Stimulated activated CD8-positive, alpha-beta memory T cell treated with anti-CD3 and anti-CD28 coated beads, Interleukin-15, amount 100 ng/mL, for 1 hour (primary cell): ENCODE results near the gene DAAM2.

Experiments used
- DNase-seq: peaks from one replicate; pipeline ENCODE4 v3.0.0-alpha.2; 2020; ENCODE audit warnings: low read depth

The DAAM2 gene

DNA sequence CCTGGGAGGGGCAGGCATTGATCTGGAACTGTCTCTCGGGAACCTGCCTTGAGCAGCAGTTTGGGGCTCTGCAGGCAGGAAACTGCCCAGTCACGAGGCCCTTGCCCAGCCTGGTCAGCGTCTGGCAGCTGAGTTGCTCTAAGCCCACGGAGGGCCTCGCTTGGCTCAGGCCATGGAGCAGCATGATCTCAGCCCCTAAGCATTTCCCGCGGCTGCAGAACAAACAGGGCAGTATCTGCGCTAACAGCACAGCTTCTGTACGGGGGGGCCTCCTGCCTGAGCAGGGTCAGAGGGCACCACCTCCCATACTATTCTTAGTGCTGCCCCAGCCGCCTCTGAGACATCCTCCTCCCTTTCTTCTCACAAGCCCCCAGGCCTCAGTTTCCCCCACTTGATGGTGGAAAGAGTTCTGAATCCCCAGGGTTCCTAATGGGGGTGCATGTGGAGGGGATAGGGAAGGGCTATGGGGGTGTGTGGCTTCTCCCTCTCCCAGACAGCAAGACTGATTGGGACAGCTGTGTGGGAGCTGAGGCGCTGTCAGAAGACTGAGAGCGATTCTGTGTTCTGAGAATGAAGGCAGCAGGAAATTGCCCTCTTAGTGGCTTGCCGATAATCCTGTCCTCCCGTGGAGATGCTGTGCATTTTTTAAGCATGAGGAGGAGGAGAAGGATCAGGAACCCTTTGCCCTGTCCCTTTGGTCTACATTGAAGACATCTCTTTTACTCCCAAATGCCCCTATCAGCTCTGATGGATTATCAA, 95.7 kb downstream of the DAAM2 start:
- no peak for DNase-seq

DNA sequence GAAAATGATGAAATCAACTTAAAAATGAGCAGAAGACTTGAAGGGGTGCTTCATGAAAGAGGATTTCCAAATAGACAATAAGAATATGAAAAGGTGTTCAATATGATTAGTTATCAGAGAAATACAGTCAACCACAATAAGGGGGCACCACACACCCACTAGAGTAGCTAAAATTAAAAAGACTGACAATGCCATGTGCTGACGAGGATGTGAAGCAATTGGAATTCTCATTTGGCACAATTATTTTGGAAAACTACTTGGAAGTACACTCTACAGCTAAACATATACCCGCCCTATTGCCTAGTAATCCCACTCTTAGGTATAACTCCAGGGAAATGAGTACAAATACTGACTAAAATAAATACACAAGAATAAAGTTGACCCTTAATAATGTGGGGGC, 97.1 kb downstream of the DAAM2 start:
- DNase-seq = no peak

- DNase-seq = no peak
Measured at GRCh38 chr6:39891353-39891752, 99.2 kb downstream of the DAAM2 start.

DNA sequence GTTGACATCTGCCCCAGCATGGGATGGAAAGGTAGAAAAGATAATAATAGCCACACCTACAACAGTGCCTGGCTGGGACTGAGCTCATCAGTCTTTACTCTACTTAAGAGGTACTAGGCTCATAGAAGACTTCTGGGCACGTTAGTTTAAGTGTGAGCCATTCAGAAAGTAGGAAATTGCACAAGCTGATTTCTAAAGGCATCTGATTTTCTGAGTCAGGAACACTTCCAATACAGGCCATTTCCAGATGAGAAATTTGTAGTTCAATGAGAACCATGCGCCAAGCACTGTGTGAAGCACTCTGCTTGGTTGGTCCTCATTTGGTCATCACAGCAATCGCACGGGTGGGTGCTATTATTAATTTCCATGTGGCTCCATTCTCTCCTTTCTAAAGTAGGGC, 99.8 kb downstream of the DAAM2 start:
- no peak for DNase-seq

- no peak for DNase-seq
Measured at GRCh38 chr6:39892490-39893129, 100.4 kb downstream of the DAAM2 start.

GRCh38 chr6:39893286-39893685, 101.1 kb downstream of the DAAM2 start:
- DNase-seq = no peak

GRCh38 chr6:39896701-39897100, 104.5 kb downstream of the DAAM2 start:
- no peak for DNase-seq

DNA sequence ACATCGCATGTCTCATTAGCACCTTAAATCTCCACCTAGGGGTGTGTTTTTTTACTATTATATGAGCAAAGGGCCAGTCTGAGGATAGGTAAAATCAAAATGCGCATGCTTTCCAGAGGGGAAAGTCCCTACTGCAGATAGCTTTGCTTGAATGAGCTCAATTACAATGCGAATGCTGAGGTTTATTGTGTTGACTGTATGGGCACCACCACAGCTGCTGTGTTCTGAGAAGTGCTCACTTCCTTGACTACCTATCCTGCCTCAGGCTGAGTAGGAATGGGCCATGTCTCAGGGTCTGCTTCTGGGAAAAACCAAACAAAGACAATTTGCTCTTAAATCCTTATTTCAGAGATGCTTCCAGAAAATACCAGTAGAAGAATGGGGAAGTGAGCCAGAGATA, 105.5 kb downstream of the DAAM2 start:
- DNase-seq = no peak

DNA sequence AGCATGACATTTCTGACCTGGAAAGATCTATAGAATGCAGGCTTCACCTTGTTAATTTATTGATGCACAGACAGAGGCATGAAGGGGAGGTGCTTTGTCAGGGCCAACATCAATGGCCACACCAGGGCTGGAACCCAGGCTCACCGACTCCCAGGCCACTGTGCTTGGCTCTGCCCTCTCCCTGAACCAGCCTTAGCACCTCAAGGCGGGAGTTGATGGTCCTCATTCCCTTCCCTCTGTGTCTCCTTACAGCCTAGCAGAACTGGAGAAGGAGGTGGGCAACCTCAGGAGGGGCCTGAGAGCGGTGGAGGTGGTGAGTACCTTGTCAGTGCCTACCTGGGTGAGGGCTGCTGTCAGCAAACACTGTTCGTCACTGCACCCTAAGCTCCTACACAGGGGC, 106.4 kb downstream of the DAAM2 start:
- no peak for DNase-seq

DNA sequence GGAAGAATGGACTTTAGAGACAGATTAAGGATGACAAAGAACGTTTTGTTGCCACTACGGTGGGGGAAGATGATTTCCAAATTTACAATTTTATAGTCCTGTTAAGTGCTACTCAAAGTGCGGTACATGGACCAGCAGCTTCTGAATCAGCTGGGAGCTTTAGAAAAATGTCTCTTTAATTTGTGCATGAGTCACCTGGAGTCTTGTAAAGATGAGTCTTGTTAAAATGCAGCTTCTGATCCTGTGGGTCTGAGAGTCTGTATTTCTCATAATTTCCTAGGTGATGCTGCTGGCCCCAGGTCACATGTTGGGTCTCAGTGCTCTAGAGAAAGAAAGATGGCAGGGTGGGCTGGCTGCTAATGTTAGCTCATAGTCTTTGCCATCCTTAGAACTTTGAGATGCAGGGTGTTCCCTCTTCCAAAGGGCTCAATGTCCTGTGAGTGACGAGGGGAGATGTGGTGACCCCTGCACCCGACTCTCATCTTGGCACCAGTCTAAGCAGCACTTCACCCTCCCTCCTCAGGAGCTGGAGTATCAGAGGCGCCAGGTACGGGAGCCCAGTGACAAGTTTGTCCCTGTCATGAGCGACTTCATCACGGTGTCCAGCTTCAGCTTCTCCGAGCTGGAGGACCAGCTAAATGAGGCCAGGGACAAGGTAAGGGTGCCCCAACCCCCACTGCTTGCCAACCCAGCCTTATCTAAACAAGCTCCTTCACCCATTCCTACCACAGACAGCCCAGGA, 107.5 kb downstream of the DAAM2 start:
- no peak for DNase-seq

- DNase-seq = no peak
Measured at GRCh38 chr6:39901116-39901655, 109.0 kb downstream of the DAAM2 start.

DNA sequence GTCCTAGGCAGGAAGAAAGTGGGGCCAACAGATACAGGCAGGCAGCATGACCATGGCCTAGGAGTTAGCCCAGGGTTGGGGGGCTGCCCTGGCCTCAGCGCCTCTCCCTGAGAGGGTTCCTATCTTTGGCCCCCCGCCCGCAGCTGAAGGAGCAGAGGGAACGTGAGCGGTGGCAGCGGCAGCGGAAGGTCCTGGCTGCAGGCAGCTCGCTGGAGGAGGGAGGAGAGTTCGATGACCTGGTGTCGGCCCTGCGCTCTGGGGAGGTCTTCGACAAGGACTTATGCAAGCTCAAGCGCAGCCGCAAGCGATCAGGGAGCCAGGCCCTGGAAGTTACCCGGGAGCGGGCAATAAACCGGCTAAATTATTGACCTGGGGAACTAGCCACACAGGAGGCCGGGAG, 109.5 kb downstream of the DAAM2 start:
- no peak for DNase-seq

DNA sequence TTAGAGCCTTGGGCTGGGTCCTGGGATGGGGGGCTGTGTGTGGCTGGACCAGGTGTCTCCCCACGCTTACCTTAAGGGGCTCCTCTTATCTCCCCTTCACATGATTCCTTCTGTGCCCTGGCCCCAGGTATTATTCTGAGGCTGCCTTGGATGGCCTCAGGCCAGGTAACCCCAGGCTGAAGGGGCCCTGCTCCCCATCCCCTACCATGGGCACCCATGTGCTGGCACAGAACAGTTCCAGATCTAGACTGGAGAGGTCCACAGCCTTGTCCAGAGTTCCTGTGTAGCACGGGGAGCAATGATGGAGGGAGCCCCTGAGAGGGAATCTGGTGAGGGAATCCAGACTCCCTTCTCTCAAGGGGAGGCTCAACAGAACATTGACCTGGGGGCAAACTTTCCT, 110.0 kb downstream of the DAAM2 start:
- DNase-seq = no peak

DNA sequence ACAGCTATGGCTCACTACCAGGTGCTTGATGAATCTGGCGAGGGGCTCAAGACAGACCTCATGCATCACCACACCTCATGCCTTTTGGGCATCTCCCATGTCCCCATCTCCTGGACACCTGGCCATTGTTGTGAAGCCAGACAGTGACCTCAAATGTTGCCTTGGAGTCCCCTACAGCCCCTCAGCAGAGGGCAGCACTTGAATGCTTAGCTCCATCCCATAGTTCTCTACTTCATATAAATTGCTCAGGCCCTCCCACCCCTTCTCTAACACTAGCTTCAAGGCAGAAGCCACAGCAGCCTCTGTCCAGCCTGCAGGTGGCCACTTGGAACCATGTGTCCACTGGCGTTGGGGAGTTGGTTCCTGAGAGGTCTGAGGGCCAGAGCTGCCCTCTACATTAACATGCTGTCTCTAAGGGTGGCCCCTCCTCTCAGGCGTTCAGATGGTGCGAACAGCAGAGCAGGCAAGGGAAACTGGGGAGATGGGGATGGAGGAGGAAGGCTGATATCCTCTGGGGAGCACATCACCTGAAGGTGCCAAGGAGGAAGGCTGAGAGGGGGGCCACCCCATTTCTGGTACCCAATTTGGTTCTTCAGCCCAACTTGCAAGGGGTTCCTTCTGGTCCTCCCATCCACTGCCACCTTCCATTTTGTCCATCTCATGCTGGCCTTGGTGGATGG, 110.8 kb downstream of the DAAM2 start:
- no peak for DNase-seq

- DNase-seq = no peak
Measured at GRCh38 chr6:39903656-39904055, 111.5 kb downstream of the DAAM2 start.

GRCh38 chr6:39904946-39905639, 112.9 kb downstream of the DAAM2 start:
- no peak for DNase-seq

DNA sequence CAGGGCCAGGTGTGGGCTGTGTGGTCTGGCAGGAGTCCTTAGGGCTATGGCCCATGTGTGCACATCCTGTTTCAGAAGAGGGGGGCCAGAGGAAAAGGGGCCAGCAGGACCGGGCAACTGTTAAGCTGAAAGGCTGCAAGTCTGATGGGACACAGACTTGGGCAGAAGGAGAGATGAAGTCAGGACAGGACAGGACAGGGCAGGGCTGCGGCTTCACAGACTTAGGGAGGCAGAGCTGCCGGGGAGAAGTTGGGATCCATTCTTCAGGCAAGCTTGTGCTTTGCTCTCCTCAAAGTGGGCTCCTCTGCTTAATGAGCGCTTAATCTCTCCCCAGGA, 113.4 kb downstream of the DAAM2 start:
- DNase-seq = no peak

- DNase-seq = no peak
Measured at GRCh38 chr6:39906318-39906761, 114.2 kb downstream of the DAAM2 start.

- DNase-seq = no peak
Measured at GRCh38 chr6:39907871-39908575, 115.8 kb downstream of the DAAM2 start.

GRCh38 chr6:39908838-39909583, 116.8 kb downstream of the DAAM2 start:
- no peak for DNase-seq
